HCT116 (cell line): ENCODE measurements around the gene GRIK3. TPM values are rescaled to one million over a fixed set of nuclear protein-coding genes. Genes with fewer than 3 reads are reported as not detected.

Experiments used
- ATAC-seq: fragments of 200-7000 bp; cut with Tn5 transposase; 2 replicates; pipeline ENCODE4 v1.9.1; 2020; ENCODE audit warnings: mild to moderate bottlenecking, moderate library complexity
- BruUV-seq: library from RNA; stranded (reverse); fragments of 400-500 nt; replicated peaks from 2 replicates; lab custom pipeline; 2021; lab: Mats Ljungman, UMichigan
- CTCF ChIA-PET: fragments of 300-600 bp; sonication (Branson Sonifier 250); formaldehyde crosslinking; loops from one replicate; lab custom pipeline; 2021; ENCODE audit warnings: antibody characterized with exemption; lab: Charles Lee
- POLR2A ChIA-PET: fragments of 300-600, 350-600 bp; sonication (Branson Sonifier 250); formaldehyde crosslinking; loops from one replicate; lab custom pipeline; 2021; ENCODE audit warnings: antibody characterized with exemption; lab: Charles Lee
- RAD21 ChIA-PET, 2 experiments: fragments of 300-600 bp; sonication (Branson Sonifier 250); formaldehyde crosslinking; loops; one replicate each; lab custom pipeline; 2023; ENCODE audit warnings: low total read pairs in 2 of 2; ENCODE audit not compliant: uncharacterized antibody in 2 of 2, unreplicated experiment in 2 of 2, low non-redundant PET in 1 of 2; lab: Charles Lee
- DNase-seq: peaks from one replicate; pipeline ENCODE4 v3.0.0-alpha.2; 2010; ENCODE audit warnings: low read depth, low spot score
- H2AFZ ChIP-seq: fragments of 200-600 bp; shearing (Covaris generic), sonication (generic); 2 replicates; pipeline ENCODE4 v1.6.1; 2017; ENCODE audit warnings: low read depth, mixed run types, mixed read lengths, antibody characterized with exemption, low read length; ENCODE audit not compliant: poor library complexity, severe bottlenecking
- H3K27ac ChIP-seq: 2 replicates; pipeline ENCODE4 v1.5.1; 2012; ENCODE audit warnings: low read depth, low read length
- H3K27me3 ChIP-seq: fragments of 200-600 bp; sonication (generic); 2 replicates; pipeline ENCODE4 v1.6.1; 2016; ENCODE audit warnings: mixed run types, low read length, mixed read lengths; ENCODE audit not compliant: insufficient read depth
- H3K36me3 ChIP-seq, 2 experiments: fragments of 200-500 bp in 1 of 2; fragments of 200-600 bp in 1 of 2; sonication (Bioruptor generic) in 1 of 2; sonication (generic) in 1 of 2; 2 replicates each; pipeline versions ENCODE4 v1.5.1 to v1.6.1; 2014 to 2016; ENCODE audit warnings: low read length in 2 of 2, inconsistent platforms in 1 of 2, mixed read lengths in 1 of 2, mixed run types in 1 of 2; ENCODE audit not compliant: insufficient read depth in 2 of 2, control insufficient read depth in 1 of 2
- H3K4me1 ChIP-seq, 2 experiments: fragments of 200-600 bp in 1 of 2; sonication (generic) in 1 of 2; 2 replicates each; pipeline versions ENCODE4 v1.5.1 to v1.6.1; 2012 to 2017; ENCODE audit warnings: low read length in 2 of 2, inconsistent platforms in 1 of 2, mild to moderate bottlenecking in 1 of 2, mixed read lengths in 1 of 2, mixed run types in 1 of 2, moderate library complexity in 1 of 2; ENCODE audit not compliant: insufficient read depth in 2 of 2, control insufficient read depth in 1 of 2
- H3K4me2 ChIP-seq: fragments of 200-600 bp; sonication (generic); 2 replicates; pipeline ENCODE4 v1.6.1; 2017; ENCODE audit warnings: mixed run types, low read length, mixed read lengths
- H3K4me3 ChIP-seq, 2 experiments: fragments of 200-600 bp in 1 of 2; sonication (generic) in 1 of 2; replicated peaks in 1 of 2; 2 replicates each; pipeline ENCODE4 v1.5.1; 2011 to 2016; ENCODE audit warnings: low read length in 2 of 2, control low read depth in 1 of 2, low read depth in 1 of 2, mild to moderate bottlenecking in 1 of 2, mixed read lengths in 1 of 2, mixed run types in 1 of 2
- H3K79me2 ChIP-seq: fragments of 200-600 bp; sonication (generic); 2 replicates; pipeline ENCODE4 v1.6.1; 2017; ENCODE audit warnings: mild to moderate bottlenecking, mixed run types, low read length, moderate library complexity, mixed read lengths; ENCODE audit not compliant: insufficient read depth
- H3K9ac ChIP-seq: fragments of 200-600 bp; sonication (generic); 2 replicates; pipeline ENCODE4 v1.6.1; 2016; ENCODE audit warnings: low read length, mixed read lengths
- H3K9me2 ChIP-seq: fragments of 200-600 bp; sonication (generic), shearing (Covaris generic); 2 replicates; pipeline ENCODE4 v1.6.1; 2017; ENCODE audit warnings: mixed run types, mild to moderate bottlenecking, moderate library complexity; ENCODE audit not compliant: insufficient read depth
- H3K9me3 ChIP-seq, 2 experiments: fragments of 200-500 bp in 1 of 2; fragments of 200-600 bp in 1 of 2; sonication (Bioruptor generic) in 1 of 2; sonication (generic) in 1 of 2; 2 replicates each; pipeline ENCODE4 v1.6.1; 2014 to 2017; ENCODE audit warnings: low read length in 2 of 2, mixed read lengths in 2 of 2, inconsistent platforms in 1 of 2, low read depth in 1 of 2, mild to moderate bottlenecking in 1 of 2, mixed run types in 1 of 2, moderate library complexity in 1 of 2; ENCODE audit not compliant: control insufficient read depth in 1 of 2, insufficient read depth in 1 of 2
- H4K20me1 ChIP-seq: fragments of 200-600 bp; sonication (generic), shearing (Covaris generic); 2 replicates; pipeline ENCODE4 v1.6.1; 2017; ENCODE audit warnings: mixed run types, mild to moderate bottlenecking, moderate library complexity; ENCODE audit not compliant: insufficient read depth
- ELF1 ChIP-seq: IDR thresholded peaks from 2 replicates; pipeline ENCODE4 v1.6.1; 2012; ENCODE audit warnings: low read depth, borderline replicate concordance
- POLR2A ChIP-seq: IDR thresholded peaks from 2 replicates; pipeline ENCODE4 v1.7.0; 2011; ENCODE audit warnings: borderline replicate concordance; ENCODE audit not compliant: insufficient read depth, insufficient read length; ENCODE audit errors: extremely low read depth
- POLR2AphosphoS5 ChIP-seq: IDR thresholded peaks from 2 replicates; pipeline ENCODE4 v1.6.1; 2011; ENCODE audit warnings: mild to moderate bottlenecking, low read depth, low read length, moderate library complexity
- SIN3A ChIP-seq: IDR thresholded peaks from 2 replicates; pipeline ENCODE4 v1.6.1; 2012; ENCODE audit warnings: low read depth
- YY1 ChIP-seq: IDR thresholded peaks from 2 replicates; pipeline ENCODE4 v1.6.1; 2011; ENCODE audit warnings: low read length, low read depth, moderate library complexity, mild to moderate bottlenecking; ENCODE audit not compliant: insufficient replicate concordance; ENCODE audit errors: extremely low read depth
- ZNF274 ChIP-seq: fragments of 200-500 bp; sonication (Bioruptor generic); IDR thresholded peaks from 2 replicates; pipeline ENCODE4 v1.6.1; 2014; ENCODE audit warnings: mild to moderate bottlenecking, low read depth, low read length, inconsistent platforms
- intact Hi-C: fragments of 100-400 bp; cut with micrococcal nuclease; formaldehyde crosslinking; loops from 2 replicates; pipeline ENCODE4 v1.10.0; 2022
- total RNA-seq: library from RNA; stranded (reverse); gene quantifications from one replicate; pipeline ENCODE4 v1.2.1, GENCODE V29; 2021; ENCODE audit not compliant: unreplicated experiment
- TF ChIP-seq, protein P1 (sequence below): IDR thresholded peaks from 2 replicates; pipeline ENCODE4 v1.6.1; 2011; ENCODE audit warnings: mild to moderate bottlenecking, low read length, moderate library complexity; ENCODE audit not compliant: insufficient replicate concordance; ENCODE audit errors: extremely low read depth
- TF ChIP-seq, protein P2 (sequence below): IDR thresholded peaks from 2 replicates; pipeline ENCODE4 v1.6.1; 2012

The GRIK3 gene
- total RNA-seq, 1 experiment from 2014 or later: not detected

DNA sequence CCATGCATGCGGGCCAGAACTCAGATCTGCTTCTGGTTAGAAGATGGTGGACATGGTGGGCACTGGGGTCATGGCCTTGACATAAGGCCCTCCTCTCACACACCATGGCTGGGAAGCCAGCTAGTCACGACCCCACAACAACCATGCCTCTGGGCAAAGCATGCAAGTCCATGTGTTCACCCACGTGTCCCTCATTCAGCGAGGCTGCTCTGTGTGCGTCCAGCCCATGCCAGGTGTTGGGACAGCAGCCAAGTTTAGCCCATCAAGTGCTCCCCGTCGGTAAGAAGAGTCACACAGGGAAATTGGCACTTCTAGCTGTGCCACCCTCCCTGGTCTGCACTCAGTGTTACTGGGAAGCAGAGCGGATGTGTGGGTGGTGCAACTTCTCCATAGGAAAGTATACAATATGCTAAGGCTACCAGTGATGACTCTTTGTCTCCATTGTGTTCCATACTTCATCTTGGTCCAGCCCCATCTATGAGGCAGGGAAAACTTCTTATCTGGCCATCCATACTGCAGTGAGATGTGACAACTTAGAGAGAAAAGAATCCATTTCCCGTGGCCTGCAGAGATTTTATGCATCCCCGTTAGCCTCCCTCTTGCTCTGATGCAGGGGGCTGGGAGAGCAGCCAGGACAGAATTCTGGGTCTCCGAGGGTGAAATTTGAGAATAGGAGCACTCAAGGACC lies 198.0 kb downstream of the GRIK3 start:
- no peak for DNase-seq
- ChIA-PET CTCF (no interaction called here), RAD21 (no interaction called here), POLR2A (no interaction called here)
- Histone ChIP-seq H3K4me1 (no peaks in the 10 kb centered on the region), H3K4me3 (no peak overlapping the region), H3K79me2 (no peaks in the 10 kb centered on the region), H3K27me3 (peaks cover 46% of the 10 kb centered on the region), H3K27ac (no peak overlapping the region), H2AFZ (no peak overlapping the region), H3K36me3 (no peaks in the 10 kb centered on the region), H3K4me2 (no peak overlapping the region), H4K20me1 (no peaks in the 10 kb centered on the region), H3K9me3 (no peaks in the 10 kb centered on the region), H3K9ac (no peak overlapping the region), H3K9me2 (no peaks in the 10 kb centered on the region)
- intact Hi-C loops: no loop called here
- TF ChIP-seq SIN3A (no peak), POLR2A (no peak), POLR2AphosphoS5 (no peak), ELF1 (no peak), YY1 (no peak), ZNF274 (no peak)
- TF ChIP-seq, protein P1, sequence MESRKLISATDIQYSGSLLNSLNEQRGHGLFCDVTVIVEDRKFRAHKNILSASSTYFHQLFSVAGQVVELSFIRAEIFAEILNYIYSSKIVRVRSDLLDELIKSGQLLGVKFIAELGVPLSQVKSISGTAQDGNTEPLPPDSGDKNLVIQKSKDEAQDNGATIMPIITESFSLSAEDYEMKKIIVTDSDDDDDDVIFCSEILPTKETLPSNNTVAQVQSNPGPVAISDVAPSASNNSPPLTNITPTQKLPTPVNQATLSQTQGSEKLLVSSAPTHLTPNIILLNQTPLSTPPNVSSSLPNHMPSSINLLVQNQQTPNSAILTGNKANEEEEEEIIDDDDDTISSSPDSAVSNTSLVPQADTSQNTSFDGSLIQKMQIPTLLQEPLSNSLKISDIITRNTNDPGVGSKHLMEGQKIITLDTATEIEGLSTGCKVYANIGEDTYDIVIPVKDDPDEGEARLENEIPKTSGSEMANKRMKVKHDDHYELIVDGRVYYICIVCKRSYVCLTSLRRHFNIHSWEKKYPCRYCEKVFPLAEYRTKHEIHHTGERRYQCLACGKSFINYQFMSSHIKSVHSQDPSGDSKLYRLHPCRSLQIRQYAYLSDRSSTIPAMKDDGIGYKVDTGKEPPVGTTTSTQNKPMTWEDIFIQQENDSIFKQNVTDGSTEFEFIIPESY: no peak
- TF ChIP-seq, protein P2, sequence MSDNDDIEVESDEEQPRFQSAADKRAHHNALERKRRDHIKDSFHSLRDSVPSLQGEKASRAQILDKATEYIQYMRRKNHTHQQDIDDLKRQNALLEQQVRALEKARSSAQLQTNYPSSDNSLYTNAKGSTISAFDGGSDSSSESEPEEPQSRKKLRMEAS: no peak
- no TSS peak for BruUV-seq
- no peak for ATAC-seq
